ENCODE results near the gene TCIRG1. TPM values are rescaled to one million over a fixed set of nuclear protein-coding genes. Genes with fewer than 3 reads are reported as not detected.

TCIRG1 gene
- total and polyA plus RNA-seq, 2 experiments from 2014 or later, result 77.4 to 125 TPM

- no peak overlapping the region for H3K4me3 ChIP-seq
- no peak overlapping the region for H3K27ac ChIP-seq
- no peaks in the 10 kb centered on the region for H3K9me2 ChIP-seq (replicated peaks; ENCODE audit: insufficient read depth)
- 93% methylated on average over 17 of the region's 18 CpGs for WGBS (ENCODE audit: low lambda C conversion rate, missing lambda C conversion rate)
- no peaks in the 10 kb centered on the region for H3K9me3 ChIP-seq (ENCODE audit: low read depth)
- TF ChIP-seq EZH2phosphoT487 (IDR thresholded peaks at IDR 0.05; ENCODE audit: low read depth, severe bottlenecking, unreplicated experiment) (no peak), EZH2 (IDR thresholded peaks at IDR 0.05; ENCODE audit: borderline replicate concordance) (no peak), CTCF (IDR thresholded peaks at IDR 0.05; ENCODE audit: poor library complexity) (no peak)
- no peaks in the 10 kb centered on the region for H4K20me1 ChIP-seq (ENCODE audit: insufficient read depth, poor library complexity, severe bottlenecking)
- no peaks in the 10 kb centered on the region for H3K79me2 ChIP-seq
- H3K27me3 ChIP-seq, result no peaks in the 10 kb centered on the region
- no peak overlapping the region for H3K4me2 ChIP-seq
- peaks cover 19% of the 10 kb centered on the region for H3K4me1 ChIP-seq (ENCODE audit: insufficient read depth)
- no peaks in the 10 kb centered on the region for H3K36me3 ChIP-seq (replicated peaks; ENCODE audit: insufficient read depth, low read depth)
- no peak overlapping the region for H2AFZ ChIP-seq
- DNase-seq (ENCODE audit: low spot score), result no peak
These were observed 20.1 kb upstream of the TCIRG1 start for GRCh38 chr11:68018730-68019190.

- DNase-seq (ENCODE audit: low spot score), result no peak
- Histone ChIP-seq H3K4me2 (no peak overlapping the region), H3K4me1 (ENCODE audit: insufficient read depth) (peaks cover 12% of the 10 kb centered on the region), H3K27me3 (no peaks in the 10 kb centered on the region), H3K36me3 (replicated peaks; ENCODE audit: insufficient read depth, low read depth) (no peaks in the 10 kb centered on the region), H3K9me3 (ENCODE audit: low read depth) (no peaks in the 10 kb centered on the region), H3K27ac (no peak overlapping the region), H2AFZ (no peak overlapping the region), H4K20me1 (ENCODE audit: insufficient read depth, poor library complexity, severe bottlenecking) (no peaks in the 10 kb centered on the region), H3K9me2 (replicated peaks; ENCODE audit: insufficient read depth) (no peaks in the 10 kb centered on the region), H3K4me3 (no peak overlapping the region), H3K79me2 (no peaks in the 10 kb centered on the region)
- TF ChIP-seq CTCF (IDR thresholded peaks at IDR 0.05; ENCODE audit: poor library complexity) (no peak), EZH2 (IDR thresholded peaks at IDR 0.05; ENCODE audit: borderline replicate concordance) (no peak), EZH2phosphoT487 (IDR thresholded peaks at IDR 0.05; ENCODE audit: low read depth, severe bottlenecking, unreplicated experiment) (no peak)
- WGBS (ENCODE audit: low lambda C conversion rate, missing lambda C conversion rate), result 94% methylated on average over 12 of the region's 12 CpGs
These were observed 19.3 kb upstream of the TCIRG1 start for GRCh38 chr11:68019486-68019885.

- H3K36me3 ChIP-seq (replicated peaks; ENCODE audit: insufficient read depth, low read depth), result no peaks in the 10 kb centered on the region
- H3K79me2 ChIP-seq, result no peaks in the 10 kb centered on the region
- no peak overlapping the region for H3K4me3 ChIP-seq
- no peaks in the 10 kb centered on the region for H3K9me3 ChIP-seq (ENCODE audit: low read depth)
- H3K4me1 ChIP-seq (ENCODE audit: insufficient read depth), result peaks cover 10% of the 10 kb centered on the region
- peak; percentile 47 for DNase-seq (ENCODE audit: low spot score)
- TF ChIP-seq EZH2 (IDR thresholded peaks at IDR 0.05; ENCODE audit: borderline replicate concordance), result no peak
- TF ChIP-seq EZH2phosphoT487 (IDR thresholded peaks at IDR 0.05; ENCODE audit: low read depth, severe bottlenecking, unreplicated experiment), result no peak
- peak; percentile 35 for TF ChIP-seq CTCF (IDR thresholded peaks at IDR 0.05; ENCODE audit: poor library complexity)
- H3K4me2 ChIP-seq, result no peak overlapping the region
- WGBS (ENCODE audit: low lambda C conversion rate, missing lambda C conversion rate), result 62% methylated on average over 11 of the region's 11 CpGs
- H2AFZ ChIP-seq, result no peak overlapping the region
- H3K27me3 ChIP-seq, result no peaks in the 10 kb centered on the region
- H3K27ac ChIP-seq, result no peak overlapping the region
- no peaks in the 10 kb centered on the region for H3K9me2 ChIP-seq (replicated peaks; ENCODE audit: insufficient read depth)
- no peaks in the 10 kb centered on the region for H4K20me1 ChIP-seq (ENCODE audit: insufficient read depth, poor library complexity, severe bottlenecking)
These were observed 18.2 kb upstream of the TCIRG1 start for GRCh38 chr11:68020575-68020974.

All from hepatocyte (in vitro differentiated cells).